K562 (cell line): Measurements from ENCODE around the gene RSPH9. TPM values are rescaled to one million over a fixed set of nuclear protein-coding genes. Genes with fewer than 3 reads are reported as not detected.

ENCODE experiments used
- ATAC-seq: fragments of 200-7000 bp; cut with Tn5 transposase; 3 replicates; pipeline ENCODE4 v1.9.1; 2020; ENCODE audit warnings: moderate library complexity
- BruUV-seq: library from RNA; stranded (reverse); fragments of 400-500 nt; replicated peaks from 2 replicates; lab custom pipeline; 2021; lab: Mats Ljungman, UMichigan
- CTCF ChIA-PET: fragments of 300-600 bp; formaldehyde crosslinking; extraction: SDS; loops from one replicate; lab custom pipeline; 2021; ENCODE audit warnings: low intra/inter-chr PET ratio; lab: Yijun Ruan, JAX
- POLR2A ChIA-PET: fragments of 300-600, 350-650 bp; sonication (Branson Sonifier 250); formaldehyde crosslinking; extraction: SDS; loops from one replicate; lab custom pipeline; 2021; ENCODE audit warnings: antibody characterized with exemption, inconsistent platforms; lab: Yijun Ruan, JAX
- DNase-seq, 4 experiments: peaks; one replicate each; pipeline versions ENCODE4 v3.0.0 to v3.0.0-alpha.2; 2011 to 2018; ENCODE audit warnings: low spot score in 3 of 4, mixed read lengths in 3 of 4; ENCODE audit errors: extremely low read depth in 1 of 4
- FAIRE-seq: peaks from 2 replicates; lab custom pipeline; 2011; peaks lifted over from hg19 to GRCh38; lab: Jason Lieb, UNC
- H2AFZ ChIP-seq: 2 replicates; pipeline ENCODE4 v1.6.0; 2011; ENCODE audit warnings: low read depth, low read length, control low read depth, inconsistent platforms
- H3K27ac ChIP-seq: fragments of 200-600 bp; 3 replicates; pipeline ENCODE4 v1.8.0; 2011; ENCODE audit warnings: low read depth, mild to moderate bottlenecking, control low read depth, inconsistent platforms, low read length, moderate library complexity, mixed read lengths; ENCODE audit errors: extremely low read depth
- H3K27me3 ChIP-seq, 2 experiments: fragments of 300-600 bp in 1 of 2; 2 replicates in 1 of 2; 3 replicates in 1 of 2; pipeline versions ENCODE4 v1.6.0 to v1.8.0; 2011; ENCODE audit warnings: inconsistent platforms in 2 of 2, low read length in 2 of 2, mild to moderate bottlenecking in 1 of 2, mixed read lengths in 1 of 2, moderate library complexity in 1 of 2; ENCODE audit not compliant: control insufficient read depth in 2 of 2, insufficient read depth in 2 of 2
- H3K36me3 ChIP-seq: fragments of 300-600 bp; 3 replicates; pipeline ENCODE4 v1.8.0; 2011; ENCODE audit warnings: mild to moderate bottlenecking, low read length, inconsistent platforms; ENCODE audit not compliant: control insufficient read depth, insufficient read depth
- H3K4me1 ChIP-seq, 2 experiments: fragments of 200-600 bp in 1 of 2; replicated peaks in 1 of 2; 2 replicates in 1 of 2; 3 replicates in 1 of 2; pipeline versions ENCODE4 v1.5.1 to v1.8.0; 2011; ENCODE audit warnings: inconsistent platforms in 2 of 2, low read length in 2 of 2, mild to moderate bottlenecking in 1 of 2, mixed read lengths in 1 of 2, moderate library complexity in 1 of 2; ENCODE audit not compliant: control insufficient read depth in 2 of 2, insufficient read depth in 2 of 2
- H3K4me2 ChIP-seq: 2 replicates; pipeline ENCODE4 v1.6.1; 2011; ENCODE audit warnings: low read length, control low read depth, inconsistent platforms, mixed read lengths; ENCODE audit not compliant: insufficient read depth
- H3K4me3 ChIP-seq: fragments of 200-600 bp; sonication (generic), shearing (Covaris generic); 2 replicates; pipeline ENCODE4 v1.5.1; 2016; ENCODE audit warnings: control low read depth, inconsistent platforms
- H3K79me2 ChIP-seq: fragments of 200-600 bp; 3 replicates; pipeline ENCODE4 v1.8.0; 2011; ENCODE audit warnings: low read length, inconsistent platforms; ENCODE audit not compliant: control insufficient read depth, insufficient read depth
- H3K9ac ChIP-seq, 2 experiments: 2 replicates each; pipeline versions ENCODE4 v1.6.0 to v1.6.1; 2011; ENCODE audit warnings: low read depth in 2 of 2, low read length in 2 of 2, control low read depth in 1 of 2, inconsistent platforms in 1 of 2, mild to moderate bottlenecking in 1 of 2, mixed read lengths in 1 of 2; ENCODE audit not compliant: insufficient read depth in 1 of 2
- H3K9me1 ChIP-seq: one replicate; pipeline ENCODE4 v1.6.0; 2011; ENCODE audit warnings: inconsistent platforms, mild to moderate bottlenecking, low read length, moderate library complexity; ENCODE audit not compliant: control insufficient read depth, insufficient read depth
- H3K9me3 ChIP-seq: replicated peaks from 2 replicates; pipeline ENCODE4 v1.5.1; 2011; ENCODE audit warnings: low read depth, low read length, inconsistent platforms; ENCODE audit not compliant: control insufficient read depth, insufficient read depth
- H4K20me1 ChIP-seq: replicated peaks from 2 replicates; pipeline ENCODE4 v1.6.1; 2011; ENCODE audit warnings: low read length, inconsistent platforms, mixed read lengths; ENCODE audit not compliant: control insufficient read depth, insufficient read depth
- BDP1 ChIP-seq: IDR thresholded peaks from 3 replicates; pipeline ENCODE4 v1.6.1; 2011; ENCODE audit not compliant: insufficient read length, insufficient read depth
- BRD9 ChIP-seq: fragments of 450-650 bp; IDR thresholded peaks from 2 replicates; pipeline ENCODE4 v1.6.1; 2018; ENCODE audit warnings: low read depth; ENCODE audit not compliant: partially characterized antibody
- FOXA1 ChIP-seq: fragments of 450-650 bp; IDR thresholded peaks from 2 replicates; pipeline ENCODE4 v1.6.1; 2016; ENCODE audit warnings: mild to moderate bottlenecking, borderline replicate concordance
- HMBOX1 ChIP-seq: sonication (generic); IDR thresholded peaks from 2 replicates; pipeline ENCODE4 v1.6.1; 2016
- IRF9 ChIP-seq: fragments of 450-650 bp; IDR thresholded peaks from 2 replicates; pipeline ENCODE4 v1.6.1; 2016; ENCODE audit warnings: missing biosample characterization, missing genetic modification characterization
- JUND ChIP-seq, 2 experiments: IDR thresholded peaks; 2 replicates in 1 of 2; 3 replicates in 1 of 2; pipeline ENCODE4 v1.6.1; 2011; ENCODE audit warnings: borderline replicate concordance in 2 of 2, low read depth in 2 of 2, low read length in 2 of 2, improper control_type of control experiment in 1 of 2, missing biosample characterization in 1 of 2, missing genetic modification characterization in 1 of 2, missing genetic modification reagents in 1 of 2
- MLX ChIP-seq, 2 experiments: fragments of 450-650 bp in 1 of 2; sonication (generic) in 1 of 2; formaldehyde crosslinking; conservative IDR thresholded peaks; 2 replicates each; pipeline versions ENCODE4 v1.4.0 to v1.8.1; 2020 to 2022; ENCODE audit warnings: mild to moderate bottlenecking in 1 of 2, missing genetic modification reagents in 1 of 2
- RNF2 ChIP-seq: sonication (generic); IDR thresholded peaks from 2 replicates; pipeline ENCODE4 v1.6.1; 2016
- SPI1 ChIP-seq: IDR thresholded peaks from 2 replicates; pipeline ENCODE4 v1.6.1; 2011; ENCODE audit warnings: low read depth, low read length, control low read depth, borderline replicate concordance
- TEAD4 ChIP-seq, 2 experiments: sonication (generic) in 1 of 2; formaldehyde crosslinking in 1 of 2; IDR thresholded peaks; 2 replicates each; pipeline versions ENCODE4 v1.6.1 to v1.8.0; 2012 to 2022; ENCODE audit warnings: borderline replicate concordance in 1 of 2, inconsistent platforms in 1 of 2, low read length in 1 of 2, mild to moderate bottlenecking in 1 of 2, missing genetic modification reagents in 1 of 2
- ZNF121 ChIP-seq: sonication (generic); formaldehyde crosslinking; conservative IDR thresholded peaks from 2 replicates; pipeline ENCODE4 v1.8.0; 2022; ENCODE audit warnings: missing genetic modification reagents
- ZNF384 ChIP-seq: IDR thresholded peaks from 2 replicates; pipeline ENCODE4 v1.6.1; 2012; ENCODE audit warnings: low read depth, low read length, improper control_type of control experiment
- ZNF395 ChIP-seq: fragments of 200-800 bp; sonication (Bioruptor generic); IDR thresholded peaks from 2 replicates; pipeline ENCODE4 v1.6.1; 2017; ENCODE audit warnings: missing genetic modification characterization, missing compliant biosample characterization
- ZNF561 ChIP-seq: fragments of 450-650 bp; formaldehyde crosslinking; conservative IDR thresholded peaks from 2 replicates; pipeline ENCODE4 v1.4.0; 2020; ENCODE audit warnings: mild to moderate bottlenecking, moderate library complexity
- WGBS: fragments of 100-300 bp; shearing (Covaris generic); methylation state at CpG from one replicate; pipeline ENCODE4 v1.1.6; 2016; ENCODE audit warnings: low coverage, mixed read lengths; ENCODE audit not compliant: insufficient coverage; ENCODE audit errors: missing lambda C conversion rate; 5-methylcytosine and 5-hydroxymethylcytosine counted together
- in situ Hi-C: fragments of 300-500 bp; cut with MboI; formaldehyde crosslinking; loops from 4 replicates; pipeline ENCODE4 v1.15.0; 2018; ENCODE audit warnings: inconsistent platforms, mixed read lengths
- intact Hi-C: fragments of 100-400 bp; cut with micrococcal nuclease; formaldehyde crosslinking; loops from 2 replicates; pipeline ENCODE4 v1.14.2; 2022
- polyA plus RNA-seq, 8 experiments: library from polyadenylated mRNA; depleted of rRNA in 4 of 8; stranded (reverse) in 5 of 8; unstranded in 3 of 8; fragments of >200 nt; fragmentation: Nextera tagmentation in 2 of 8; fragmentation: Illumina TruSeq in 1 of 8; extraction: Ambion mirVana in 2 of 8; extraction: Trizol in 1 of 8; gene quantifications; 2 replicates each; pipeline versions ENCODE4 v1.2.1 to v1.2.3, GENCODE V29; 2011 to 2014; ENCODE audit warnings: inconsistent platforms in 1 of 8, missing spikeins in 1 of 8
- total RNA-seq, 7 experiments: library from RNA; depleted of rRNA in 6 of 7; stranded (reverse); fragments of >200 nt in 6 of 7; fragmentation: Illumina TruSeq in 2 of 7; extraction: Trizol in 2 of 7; gene quantifications; 2 replicates each; pipeline versions ENCODE4 v1.2.1 to v1.2.3, GENCODE V29; 2011 to 2021; ENCODE audit warnings: low replicate concordance in 1 of 7

Gene RSPH9
- total and polyA plus RNA-seq, 9 of the 15 experiments (the other 6 are each of a cell fraction or from before 2014, with no cell fraction given): 0.05 to 0.60 (median 0.39) TPM; not detected in 6

- TF ChIP-seq ZNF395 (CRISPR knock-in tag) (no peak), SPI1 (peak; percentile 42; the same call in 1 of the 2 replicates), MLX (CRISPR knock-in tag; conservative IDR thresholded peaks at IDR 0.05) (no peak), ZNF561 (no peak), ZNF384 (no peak)
These were observed 62.9 kb downstream of the RSPH9 start (continued) for GRCh38 chr6:43707767-43708166.

GRCh38 chr6:43708860-43709653 is 64.2 kb downstream of the RSPH9 start:
- FAIRE-seq: peak; percentile 23
- ATAC-seq: peak; percentile 34; the same call in 2 of the 3 replicates
- H3K9me3 ChIP-seq: no peaks in the 10 kb centered on the region
- in situ Hi-C loops: no loop called here
- H3K9me1 ChIP-seq: no peaks in the 10 kb centered on the region
- WGBS: 34% methylated on average over 5 of the region's 5 CpGs
- H3K9ac ChIP-seq: peak overlapping the region in 1 of 2 experiments; percentile 41; a peak in 1 of 4 replicates
- POLR2A ChIA-PET: interaction anchor here (0.6 to 1.3 kb wide), 4 partner anchors 10 to 1743 kb away, joined by 3 to 8 read pairs (median 4); partner anchors contain the start of gene VEGFA
- no peaks in the 10 kb centered on the region for H3K79me2 ChIP-seq
- H3K36me3 ChIP-seq: no peaks in the 10 kb centered on the region
- peak overlapping the region; percentile 42 for H2AFZ ChIP-seq
- no peak overlapping the region for H3K4me3 ChIP-seq
- peak overlapping the region; percentile 18; the same call in 1 of the 3 replicates for H3K27ac ChIP-seq
- H3K4me2 ChIP-seq: no peak overlapping the region
- BruUV-seq: no TSS peak
- H3K27me3 ChIP-seq: no peaks in the 10 kb centered on the region
- H4K20me1 ChIP-seq: no peaks in the 10 kb centered on the region
- peaks cover 7 to 48% of the 10 kb centered on the region in 2 experiments; a peak in 4 of 5 replicates for H3K4me1 ChIP-seq
- intact Hi-C loops: no loop called here
- CTCF ChIA-PET: interaction anchor here (0.6 kb wide), 2 partner anchors 18 to 22 kb away, joined by 4 read pairs; partner anchors contain the start of gene MRPS18A
- peak in 2 of 4 experiments; percentile 58 to 65 for DNase-seq
- peak; percentile 83 for TF ChIP-seq IRF9 (tag)
- no peak for TF ChIP-seq BDP1
- no peak for TF ChIP-seq ZNF121 (CRISPR knock-in tag)
- TF ChIP-seq HMBOX1: 0 out of 2 replicates have a peak, but pooled peaks have one; percentile 20
- 0 out of 2 replicates have a peak, but pooled peaks have one; percentile 7 for TF ChIP-seq TEAD4 (IDR thresholded peaks at IDR 0.05; ENCODE audit: low read length)
- TF ChIP-seq TEAD4 (CRISPR knock-in tag; IDR thresholded peaks at IDR 0.05; ENCODE audit: borderline replicate concordance): no peak
- TF ChIP-seq BRD9: no peak
- peak; percentile 26; the same call in 1 of the 2 replicates for TF ChIP-seq JUND (IDR thresholded peaks at IDR 0.05; ENCODE audit: borderline replicate concordance, low read depth, low read length)
- no peak for TF ChIP-seq JUND (tag; IDR thresholded peaks at IDR 0.05; ENCODE audit: borderline replicate concordance, low read depth, low read length)
- TF ChIP-seq FOXA1: no peak
- TF ChIP-seq RNF2: 0 out of 2 replicates have a peak, but pooled peaks have one; percentile 27
